Activated CD4-positive, alpha-beta T cell treated with anti-CD3 and anti-CD28 coated beads, Interleukin-2, amount 10 ng/mL, durations not matched to agents 24 days and 14 days (primary cell): ENCODE results near the gene MAN2A1. TPM values are rescaled to one million over a fixed set of nuclear protein-coding genes. Genes with fewer than 3 reads are reported as not detected.
A peak's percentile ranks its signal among the peaks of the same experiment; 100 is the strongest.

Source experiments
- DNase-seq: peaks from one replicate; pipeline ENCODE4 v3.0.0; 2022
- H3K27ac Mint-ChIP-seq: one replicate; pipeline ENCODE4 v1.8.0; 2022; ENCODE audit warnings: mild to moderate bottlenecking, mixed read lengths
- H3K27me3 Mint-ChIP-seq: one replicate; pipeline ENCODE4 v1.8.0; 2022; ENCODE audit warnings: mixed read lengths
- H3K36me3 Mint-ChIP-seq: one replicate; pipeline ENCODE4 v1.8.0; 2022; ENCODE audit warnings: low read depth, mild to moderate bottlenecking, mixed read lengths
- H3K4me1 Mint-ChIP-seq: one replicate; pipeline ENCODE4 v1.8.0; 2021; ENCODE audit warnings: mixed read lengths
- H3K4me3 Mint-ChIP-seq: one replicate; pipeline ENCODE4 v1.8.0; 2022; ENCODE audit warnings: mild to moderate bottlenecking, moderate library complexity, mixed read lengths
- H3K9me3 Mint-ChIP-seq: one replicate; pipeline ENCODE4 v1.8.0; 2021; ENCODE audit warnings: mixed read lengths
- intact Hi-C: fragments of 100-400 bp; cut with micrococcal nuclease; formaldehyde crosslinking; loops from one replicate; pipeline ENCODE4 v1.15.1; 2023
- total RNA-seq: library from RNA; stranded (reverse); gene quantifications from 2 replicates; pipeline ENCODE4 v1.2.3, GENCODE V29; 2022

MAN2A1 gene
- total RNA-seq, 1 donor from 2014 or later: 32.9 TPM

GRCh38 chr5:109690242-109690974 is 681 bp downstream of the MAN2A1 start:
- Mint-ChIP-seq H3K4me1 (peaks cover 46% of the 10 kb centered on the region), H3K36me3 (peaks cover 16% of the 10 kb centered on the region), H3K9me3 (peaks cover 6% of the 10 kb centered on the region), H3K27me3 (peaks cover 3% of the 10 kb centered on the region), H3K27ac (peak overlapping the region; percentile 89), H3K4me3 (peak overlapping the region; percentile 93)
- peak; percentile 84 for DNase-seq
- intact Hi-C loops: loop anchor here (5.0 to 10.0 kb wide), 7 partner anchors 97 to 937 kb away; no protein-coding TSS in a partner anchor

- Mint-ChIP-seq H3K27ac (peak overlapping the region; percentile 89), H3K4me1 (peaks cover 51% of the 10 kb centered on the region), H3K4me3 (peak overlapping the region; percentile 93), H3K27me3 (peaks cover under 1% of the 10 kb centered on the region), H3K9me3 (peaks cover 6% of the 10 kb centered on the region), H3K36me3 (peaks cover 19% of the 10 kb centered on the region)
- intact Hi-C loops: loop anchor here (1.0 to 10.0 kb wide), 8 partner anchors 96 to 936 kb away; no protein-coding TSS in a partner anchor
- peak; percentile 83 for DNase-seq
These were observed 1.3 kb downstream of the MAN2A1 start for GRCh38 chr5:109690975-109691574.

- peaks cover 6% of the 10 kb centered on the region for H3K9me3 Mint-ChIP-seq
- H3K36me3 Mint-ChIP-seq: peaks cover 25% of the 10 kb centered on the region
- H3K4me3 Mint-ChIP-seq: peak overlapping the region; percentile 93
- peaks cover 56% of the 10 kb centered on the region for H3K4me1 Mint-ChIP-seq
- DNase-seq: no peak
- no peaks in the 10 kb centered on the region for H3K27me3 Mint-ChIP-seq
- H3K27ac Mint-ChIP-seq: peak overlapping the region; percentile 89
- intact Hi-C loops: loop anchor here (1.0 to 10.0 kb wide), 8 partner anchors 95 to 935 kb away; no protein-coding TSS in a partner anchor
These were observed 2.3 kb downstream of the MAN2A1 start for GRCh38 chr5:109691996-109692395.

- Mint-ChIP-seq H3K9me3 (peaks cover 5% of the 10 kb centered on the region), H3K36me3 (peaks cover 31% of the 10 kb centered on the region), H3K4me1 (peaks cover 64% of the 10 kb centered on the region), H3K4me3 (peak overlapping the region; percentile 93), H3K27ac (peak overlapping the region; percentile 39), H3K27me3 (no peaks in the 10 kb centered on the region)
- peak; percentile 60 for DNase-seq
- intact Hi-C loops: loop anchor here (5.0 to 10.0 kb wide), 7 partner anchors 94 to 934 kb away; no protein-coding TSS in a partner anchor
These were observed 3.1 kb downstream of the MAN2A1 start for GRCh38 chr5:109692852-109693251.

GRCh38 chr5:109693535-109694400 is 4.0 kb downstream of the MAN2A1 start:
- DNase-seq: no peak

GRCh38 chr5:109694451-109694891 is 4.7 kb downstream of the MAN2A1 start:
- H3K36me3 Mint-ChIP-seq: peaks cover 37% of the 10 kb centered on the region
- DNase-seq: no peak
- intact Hi-C loops: loop anchor here (5.0 to 10.0 kb wide), 7 partner anchors 93 to 933 kb away; no protein-coding TSS in a partner anchor
- H3K4me3 Mint-ChIP-seq: peak overlapping the region; percentile 67
- no peaks in the 10 kb centered on the region for H3K9me3 Mint-ChIP-seq
- no peaks in the 10 kb centered on the region for H3K27me3 Mint-ChIP-seq
- H3K27ac Mint-ChIP-seq: peak overlapping the region; percentile 74
- peaks cover 67% of the 10 kb centered on the region for H3K4me1 Mint-ChIP-seq

More at GRCh38 chr5:109693535-109694400, 4.0 kb downstream of the MAN2A1 start:
- intact Hi-C loops: loop anchor here (5.0 to 10.0 kb wide), 7 partner anchors 94 to 934 kb away; no protein-coding TSS in a partner anchor
- H3K27ac Mint-ChIP-seq: no peak overlapping the region
- peak overlapping the region; percentile 15 for H3K4me3 Mint-ChIP-seq
- peaks cover 32% of the 10 kb centered on the region for H3K36me3 Mint-ChIP-seq
- no peaks in the 10 kb centered on the region for H3K9me3 Mint-ChIP-seq
- peaks cover 65% of the 10 kb centered on the region for H3K4me1 Mint-ChIP-seq
- no peaks in the 10 kb centered on the region for H3K27me3 Mint-ChIP-seq

GRCh38 chr5:109695005-109695926 is 5.5 kb downstream of the MAN2A1 start:
- H3K36me3 Mint-ChIP-seq: peaks cover 43% of the 10 kb centered on the region
- peak overlapping the region; percentile 74 for H3K27ac Mint-ChIP-seq
- no peak for DNase-seq
- intact Hi-C loops: loop anchor here (10.0 kb wide), 2 partner anchors 630 to 720 kb away; no protein-coding TSS in a partner anchor
- peak overlapping the region; percentile 67 for H3K4me3 Mint-ChIP-seq
- H3K9me3 Mint-ChIP-seq: no peaks in the 10 kb centered on the region
- H3K4me1 Mint-ChIP-seq: peaks cover 68% of the 10 kb centered on the region
- H3K27me3 Mint-ChIP-seq: no peaks in the 10 kb centered on the region

- no peaks in the 10 kb centered on the region for H3K27me3 Mint-ChIP-seq
- no peak overlapping the region for H3K4me3 Mint-ChIP-seq
- H3K36me3 Mint-ChIP-seq: peaks cover 49% of the 10 kb centered on the region
- no peaks in the 10 kb centered on the region for H3K9me3 Mint-ChIP-seq
- H3K27ac Mint-ChIP-seq: no peak overlapping the region
- peaks cover 62% of the 10 kb centered on the region for H3K4me1 Mint-ChIP-seq
- intact Hi-C loops: loop anchor here (10.0 kb wide), 2 partner anchors 627 to 717 kb away; no protein-coding TSS in a partner anchor
- no peak for DNase-seq
These were observed 7.6 kb downstream of the MAN2A1 start for GRCh38 chr5:109697339-109697738.

- H3K27me3 Mint-ChIP-seq: no peaks in the 10 kb centered on the region
- peaks cover 35% of the 10 kb centered on the region for H3K4me1 Mint-ChIP-seq
- no peaks in the 10 kb centered on the region for H3K9me3 Mint-ChIP-seq
- peaks cover 38% of the 10 kb centered on the region for H3K36me3 Mint-ChIP-seq
- intact Hi-C loops: no loop called here
- no peak overlapping the region for H3K27ac Mint-ChIP-seq
- no peak overlapping the region for H3K4me3 Mint-ChIP-seq
- DNase-seq: no peak
These were observed 10.9 kb downstream of the MAN2A1 start for GRCh38 chr5:109700516-109701153.

GRCh38 chr5:109701252-109701651 is 11.5 kb downstream of the MAN2A1 start:
- intact Hi-C loops: no loop called here
- H3K4me1 Mint-ChIP-seq: peaks cover 32% of the 10 kb centered on the region

GRCh38 chr5:109701792-109702191 is 12.1 kb downstream of the MAN2A1 start:
- Mint-ChIP-seq H3K9me3 (no peaks in the 10 kb centered on the region), H3K36me3 (peaks cover 34% of the 10 kb centered on the region), H3K4me1 (peaks cover 27% of the 10 kb centered on the region), H3K27me3 (no peaks in the 10 kb centered on the region), H3K4me3 (no peak overlapping the region), H3K27ac (no peak overlapping the region)
- intact Hi-C loops: no loop called here
- DNase-seq: no peak

More at GRCh38 chr5:109701252-109701651, 11.5 kb downstream of the MAN2A1 start:
- peaks cover 37% of the 10 kb centered on the region for H3K36me3 Mint-ChIP-seq
- H3K27me3 Mint-ChIP-seq: no peaks in the 10 kb centered on the region
- H3K27ac Mint-ChIP-seq: no peak overlapping the region
- no peaks in the 10 kb centered on the region for H3K9me3 Mint-ChIP-seq
- DNase-seq: no peak
- H3K4me3 Mint-ChIP-seq: no peak overlapping the region

GRCh38 chr5:109703166-109703565 is 13.4 kb downstream of the MAN2A1 start:
- Mint-ChIP-seq H3K9me3 (no peaks in the 10 kb centered on the region), H3K27ac (no peak overlapping the region), H3K4me1 (peaks cover 26% of the 10 kb centered on the region), H3K36me3 (peaks cover 34% of the 10 kb centered on the region), H3K4me3 (no peak overlapping the region), H3K27me3 (no peaks in the 10 kb centered on the region)
- no peak for DNase-seq
- intact Hi-C loops: no loop called here
